ENCODE data around the gene CNOT4.

GRCh38 chr7:135390829-135391228 is 119.1 kb downstream of the CNOT4 start:
- no peak for TF ChIP-seq BHLHE40 (IDR thresholded peaks at IDR 0.05; ENCODE audit: borderline replicate concordance)
- TF ChIP-seq SUZ12 (IDR thresholded peaks at IDR 0.05): no peak
- no peak for TF ChIP-seq SP1 (IDR thresholded peaks at IDR 0.05)
- no peak for TF ChIP-seq FOXM1 (IDR thresholded peaks at IDR 0.05; ENCODE audit: borderline replicate concordance)
